ENCODE data around the gene GALK2.
"Not testable (repeated sequence)": the region's sequence is repeated elsewhere in the genome, so short reads cannot be mapped to it uniquely, and the experiment has no call there.

GALK2 gene

DNA sequence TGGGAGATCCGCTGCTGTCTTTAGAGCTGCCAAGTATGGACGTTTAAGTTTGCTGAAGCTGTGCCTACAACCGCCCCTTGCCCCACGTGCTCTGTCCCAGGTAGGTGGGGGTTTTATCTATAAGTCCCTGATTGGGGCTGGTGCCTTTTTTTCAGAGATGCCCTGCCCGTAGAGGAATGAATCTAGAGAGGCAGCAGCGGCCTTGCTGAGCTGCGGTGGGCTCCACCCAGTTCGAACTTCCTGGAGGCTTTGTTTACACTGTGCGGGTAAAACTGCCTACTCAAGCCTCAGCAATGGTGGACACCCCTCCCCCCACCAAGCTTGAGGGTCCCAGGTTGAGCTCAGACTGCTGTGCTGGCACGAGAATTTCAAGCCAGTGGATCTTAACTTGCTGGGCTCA lies 169.6 kb downstream of the GALK2 start:
- DNase-seq (ENCODE audit: low spot score), result no peak

DNA sequence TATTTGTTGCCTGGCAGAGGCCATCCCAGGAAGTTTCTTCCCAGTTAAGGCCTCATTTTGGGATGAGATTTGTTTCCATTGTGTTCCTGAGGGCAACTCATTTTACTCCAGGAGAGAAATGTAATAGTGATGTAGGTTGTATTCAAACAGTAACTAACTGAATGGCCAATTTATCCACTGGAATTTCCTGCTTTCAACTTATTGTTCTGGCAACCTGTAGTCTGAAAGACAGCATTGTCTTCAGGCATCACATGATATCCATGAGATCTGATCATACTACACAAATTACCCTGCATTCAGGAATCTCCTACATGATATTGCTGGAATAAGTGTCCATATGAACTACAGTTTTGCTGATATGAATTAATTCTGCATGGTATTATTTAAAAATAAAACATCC lies 173.5 kb downstream of the GALK2 start:
- DNase-seq (ENCODE audit: low spot score), result no peak

DNA sequence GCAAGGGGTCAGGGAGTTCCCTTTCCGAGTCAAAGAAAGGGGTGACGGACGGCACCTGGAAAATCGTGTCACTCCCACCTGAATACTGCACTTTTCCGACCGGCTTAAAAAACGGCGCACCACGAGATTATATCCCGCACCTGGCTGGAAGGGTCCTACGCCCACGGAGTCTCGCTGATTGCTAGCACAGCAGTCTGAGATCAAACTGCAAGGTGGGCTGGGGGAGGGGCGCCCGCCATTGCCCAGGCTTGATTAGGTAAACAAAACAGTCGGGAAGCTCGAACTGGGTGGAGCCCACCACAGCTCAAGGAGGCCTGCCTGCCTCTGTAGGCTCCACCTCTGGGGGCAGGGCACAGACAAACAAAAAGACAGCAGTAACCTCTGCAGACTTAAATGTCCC lies 184.4 kb downstream of the GALK2 start:
- DNase-seq (ENCODE audit: low spot score), result not testable (repeated sequence)

DNA sequence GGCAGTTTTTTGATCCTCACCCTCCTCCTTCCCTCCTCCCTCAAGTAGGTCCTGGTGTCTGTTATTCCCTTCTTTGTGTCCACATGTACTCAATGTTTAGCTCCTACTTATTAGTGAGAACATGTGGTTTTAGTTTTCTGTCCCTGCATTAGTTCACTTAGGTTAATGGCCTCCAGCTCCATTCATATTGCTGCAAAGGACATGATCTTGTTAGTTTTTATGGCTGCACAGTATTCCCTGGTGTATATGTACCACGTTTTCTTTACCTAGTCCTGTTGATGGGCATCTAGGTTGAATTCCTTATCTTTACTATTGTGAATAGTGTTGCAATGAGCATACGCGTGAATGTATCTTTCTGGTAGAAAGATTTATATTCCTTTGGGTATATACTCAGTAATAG lies 191.3 kb downstream of the GALK2 start:
- DNase-seq (ENCODE audit: low spot score), result no peak

DNA sequence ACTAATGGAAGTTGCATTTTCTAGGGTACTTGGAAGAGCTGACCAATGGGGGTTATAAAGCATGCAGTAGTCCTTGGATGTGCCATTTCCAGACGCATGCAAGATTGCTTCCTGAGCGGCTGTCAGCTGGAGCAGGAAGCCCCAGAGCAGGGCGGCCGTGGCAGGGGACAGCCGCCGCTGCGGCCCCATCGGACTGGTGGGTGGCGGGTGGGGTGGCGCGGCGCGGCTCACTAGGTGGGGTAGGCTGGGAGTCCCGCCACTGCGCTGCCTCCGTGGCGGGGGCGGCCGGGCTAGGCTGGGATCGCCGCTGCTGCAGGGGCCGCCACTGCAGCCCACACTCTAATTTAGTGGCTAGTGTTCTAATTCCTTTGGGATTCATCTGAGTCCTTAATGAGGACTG lies 196.4 kb downstream of the GALK2 start:
- DNase-seq (ENCODE audit: low spot score), result no peak

DNA sequence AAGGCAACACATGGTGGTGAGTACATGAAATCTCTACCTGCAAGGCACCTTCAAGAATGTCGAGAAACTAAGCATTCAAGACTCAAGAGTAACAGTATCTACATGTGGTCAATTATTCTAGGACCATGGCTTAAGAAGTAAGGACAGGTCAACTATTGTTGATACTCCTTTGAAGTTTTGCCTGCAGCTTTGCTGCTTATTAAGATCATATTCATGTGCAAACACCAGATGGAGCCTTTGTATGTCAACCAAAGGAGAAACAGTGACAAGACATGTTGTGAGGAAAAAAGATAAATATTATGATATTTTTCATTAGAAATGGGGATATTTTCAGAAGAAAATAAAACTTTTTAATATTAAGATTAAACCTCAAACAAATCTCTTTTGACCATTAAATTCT lies 200.7 kb downstream of the GALK2 start:
- no peak for DNase-seq (ENCODE audit: low spot score)

DNA sequence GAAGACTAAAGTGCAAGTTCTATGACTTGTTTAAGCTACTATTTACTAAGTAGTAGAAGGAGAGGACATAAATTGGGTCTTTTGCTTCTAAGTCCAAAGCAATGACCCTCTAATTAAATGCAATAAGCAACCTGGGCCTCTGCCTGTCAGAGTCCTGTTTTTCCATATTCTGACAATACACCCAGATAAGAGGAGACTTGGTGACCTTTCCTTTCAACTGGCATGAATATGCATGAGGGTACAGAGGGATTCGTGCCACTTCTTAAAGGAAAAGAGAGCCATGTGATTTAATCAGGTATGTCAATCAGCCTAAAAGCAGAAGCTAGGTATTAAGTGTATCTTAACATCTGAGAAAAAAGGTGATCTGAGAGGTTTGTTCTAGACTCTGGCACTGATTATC lies 202.3 kb downstream of the GALK2 start:
- no peak for DNase-seq (ENCODE audit: low spot score)

DNA sequence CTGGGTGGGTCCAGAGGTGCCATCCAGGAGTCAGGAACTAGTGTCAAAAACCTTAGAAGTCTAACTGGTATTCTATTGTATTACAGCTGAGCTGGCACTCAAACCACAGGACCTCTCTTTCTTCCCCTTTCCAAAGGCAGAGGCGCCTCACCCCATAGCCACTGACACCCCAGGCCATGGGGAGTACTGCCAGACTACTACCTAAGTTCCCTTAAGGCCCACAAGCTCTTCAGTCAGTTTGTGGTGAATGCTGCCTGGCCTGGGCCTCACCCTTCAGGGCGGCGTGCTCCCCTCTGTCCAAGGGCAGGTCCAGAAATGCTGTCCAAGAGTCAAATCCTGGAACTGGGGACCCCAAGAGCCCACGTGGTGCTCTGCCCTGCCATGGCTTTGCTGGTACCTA lies 209.9 kb downstream of the GALK2 start:
- DNase-seq (ENCODE audit: low spot score), result no peak

DNA sequence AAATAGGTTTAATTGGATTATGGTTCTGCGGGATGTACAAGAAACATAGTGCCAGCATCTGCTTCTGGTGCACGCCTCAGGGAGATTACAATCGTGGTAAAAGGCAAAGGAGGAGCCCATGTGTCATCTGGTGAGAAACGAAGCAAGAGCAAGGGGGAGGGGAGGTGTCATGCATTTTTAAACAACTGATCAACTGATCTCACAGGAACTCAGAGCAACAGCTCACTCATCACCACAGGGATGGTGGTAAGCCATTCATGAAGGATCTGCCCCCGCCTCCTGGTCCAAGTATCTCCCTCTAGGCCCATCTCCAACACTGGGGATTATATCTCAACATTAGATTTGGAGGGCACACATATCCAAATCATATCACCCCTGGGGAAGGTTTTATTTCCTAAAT lies 210.9 kb downstream of the GALK2 start:
- no peak for DNase-seq (ENCODE audit: low spot score)

All from AG08396 (cell line).